Stimulated activated CD8-positive, alpha-beta memory T cell treated with anti-CD3 and anti-CD28 coated beads, Interleukin-7, amount 100 ng/mL, for 48 hours (primary cell): ENCODE results near the gene LRRC58.

ENCODE experiments used
- DNase-seq, 2 donors: peaks; one replicate each; pipeline ENCODE4 v3.0.0-alpha.2; 2020; ENCODE audit warnings: low read depth in 1 of 2; ENCODE audit errors: extremely low read depth in 1 of 2

LRRC58 gene

DNA sequence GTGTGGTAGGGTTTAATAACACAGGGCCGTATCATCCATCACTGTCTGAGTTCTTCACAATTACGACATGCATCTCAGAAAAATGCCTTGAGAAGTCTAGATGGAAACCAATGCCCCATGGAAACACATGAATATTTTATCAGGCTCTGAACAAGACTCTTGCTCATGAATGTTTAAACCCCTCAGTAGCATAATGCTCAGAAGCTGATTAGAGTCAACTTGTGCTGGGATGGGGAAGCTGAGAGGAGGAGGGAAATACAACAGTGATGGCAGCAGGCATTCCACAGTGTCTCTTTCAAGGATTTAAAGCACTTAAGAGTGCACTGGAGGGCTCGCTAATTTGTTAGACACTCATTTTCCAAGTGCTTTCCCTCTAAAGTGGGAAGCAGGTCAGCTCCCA is 67.9 kb downstream of the LRRC58 start:
- DNase-seq = no peak

DNA sequence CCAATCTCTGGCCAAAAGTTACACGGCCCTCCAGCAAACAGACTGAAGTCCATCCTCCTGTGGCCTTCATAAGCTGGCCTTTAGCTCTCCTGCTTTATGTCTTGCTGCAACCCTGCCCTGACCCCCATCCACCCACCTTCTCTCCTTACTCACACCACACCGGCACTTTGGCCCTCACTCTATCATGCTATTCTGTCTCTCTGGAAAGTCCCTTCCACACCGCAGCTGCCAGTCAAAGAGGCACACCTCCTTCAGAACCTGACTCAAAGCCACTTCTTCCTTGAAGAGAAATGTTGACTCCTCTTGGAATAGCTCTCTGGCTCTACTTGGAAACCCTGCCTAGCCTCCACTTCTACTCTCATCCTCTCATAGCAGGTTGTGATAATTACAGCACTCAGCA is 68.6 kb downstream of the LRRC58 start:
- DNase-seq = no peak

DNA sequence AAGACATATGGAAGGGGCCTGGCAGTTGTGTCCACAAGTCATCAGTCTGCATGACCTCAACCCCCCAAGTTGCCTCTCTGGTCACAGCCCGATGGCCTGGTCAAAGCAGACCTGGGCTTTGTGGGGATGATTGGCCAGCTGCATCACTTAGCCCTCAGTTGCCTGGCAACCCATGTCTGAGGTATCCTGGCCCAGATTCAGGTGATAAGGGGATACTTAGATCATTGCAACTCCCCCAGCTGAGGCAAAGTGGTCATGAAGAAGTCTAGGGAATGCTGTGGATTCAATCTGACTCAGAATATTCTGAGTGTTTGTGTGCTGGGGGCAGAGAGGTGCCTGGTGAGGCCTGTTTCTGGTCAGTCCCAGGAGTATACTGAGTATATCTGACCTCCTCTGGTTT is 69.1 kb downstream of the LRRC58 start:
- DNase-seq = no peak

DNA sequence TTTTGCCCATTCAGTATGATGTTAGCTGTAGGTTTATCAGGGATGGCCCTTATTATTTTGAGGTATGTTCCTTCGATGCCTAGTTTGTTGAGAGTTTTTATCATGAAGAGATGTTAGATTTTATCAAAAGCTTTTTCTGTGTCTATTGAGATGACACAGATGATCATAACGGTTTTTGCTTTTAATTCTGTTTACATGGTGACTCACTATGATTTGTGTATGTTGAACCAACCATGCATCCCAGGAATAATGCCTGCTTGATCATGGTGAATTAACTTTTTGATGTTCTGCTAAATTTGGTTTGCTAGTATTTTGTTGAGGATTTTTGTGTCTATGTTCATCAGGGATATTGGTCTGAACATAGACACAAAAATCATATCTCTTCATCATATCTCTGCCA is 72.4 kb downstream of the LRRC58 start:
- no peak for DNase-seq

DNA sequence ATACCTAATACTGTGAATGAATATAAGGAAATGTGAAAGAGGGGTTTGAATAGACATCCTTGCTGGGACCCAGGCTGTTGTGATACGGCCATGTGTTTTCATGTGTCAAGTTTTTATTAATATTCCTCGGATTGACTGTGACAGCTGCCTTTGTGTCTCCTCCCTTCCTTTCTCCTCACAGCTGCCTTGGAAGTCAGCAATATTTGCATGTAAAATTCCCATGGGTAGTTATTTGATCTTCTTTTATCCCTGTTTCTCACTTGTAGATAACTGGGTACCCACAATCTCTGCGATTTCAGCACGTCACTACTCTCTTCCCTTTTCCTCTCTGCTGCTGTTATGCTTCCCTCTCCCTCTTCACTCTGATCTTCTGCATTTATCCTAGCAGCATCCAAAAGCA is 73.5 kb downstream of the LRRC58 start:
- DNase-seq = no peak

DNA sequence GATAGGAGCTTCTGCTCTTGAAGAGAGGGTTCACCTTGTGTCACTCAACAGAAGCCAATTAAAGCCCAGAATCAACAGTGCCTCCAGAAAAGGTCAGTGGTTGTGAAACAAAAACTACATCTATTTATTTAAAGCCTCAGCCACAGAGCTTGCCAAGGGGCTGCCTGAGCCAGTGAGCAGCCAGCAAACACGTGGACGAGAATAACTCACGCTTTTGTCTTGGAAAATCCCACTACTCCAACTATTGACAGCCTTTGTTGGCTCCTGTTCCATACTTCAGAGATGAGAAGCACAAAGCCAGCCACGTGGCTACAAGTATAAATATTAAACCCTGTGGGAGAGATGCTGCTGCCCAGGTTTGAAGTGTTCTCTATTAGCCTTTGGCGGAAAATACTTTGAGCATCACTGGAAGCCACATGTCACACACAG is 74.4 kb downstream of the LRRC58 start:
- DNase-seq = no peak
